ENCODE measurements around the gene PIEZO1. TPM values are rescaled to one million over a fixed set of nuclear protein-coding genes. Genes with fewer than 3 reads are reported as not detected.

PIEZO1 gene
- polyA plus RNA-seq, 3 donors, result 22.6 to 33.4 (median 25.0) TPM

- no peak for DNase-seq (ENCODE audit: low read depth in 3 of 3, low spot score in 2 of 3)
Observed at GRCh38 chr16:88694221-88695087, 90.6 kb downstream of the PIEZO1 start.

- no peak for DNase-seq (ENCODE audit: low read depth in 3 of 3, low spot score in 2 of 3)
Observed at GRCh38 chr16:88693420-88694177, 91.4 kb downstream of the PIEZO1 start.

GRCh38 chr16:88692861-88693260 is 92.2 kb downstream of the PIEZO1 start:
- no peak for DNase-seq (ENCODE audit: low read depth in 3 of 3, low spot score in 2 of 3)

- no peak for DNase-seq (ENCODE audit: low read depth in 3 of 3, low spot score in 2 of 3)
Observed at GRCh38 chr16:88691924-88692560, 93.0 kb downstream of the PIEZO1 start.

GRCh38 chr16:88691129-88691813 is 93.7 kb downstream of the PIEZO1 start:
- no peak for DNase-seq (ENCODE audit: low read depth in 3 of 3, low spot score in 2 of 3)

- DNase-seq (ENCODE audit: low read depth in 3 of 3, low spot score in 2 of 3), result no peak
Observed at GRCh38 chr16:88690341-88691128, 94.5 kb downstream of the PIEZO1 start.

GRCh38 chr16:88688013-88688778 is 96.8 kb downstream of the PIEZO1 start:
- DNase-seq (ENCODE audit: low read depth in 3 of 3, low spot score in 2 of 3), result no peak

GRCh38 chr16:88687676-88688012 is 97.4 kb downstream of the PIEZO1 start:
- no peak for DNase-seq (ENCODE audit: low read depth in 3 of 3, low spot score in 2 of 3)

- DNase-seq (ENCODE audit: low read depth in 3 of 3, low spot score in 2 of 3), result no peak
Observed at GRCh38 chr16:88687254-88687576, 97.8 kb downstream of the PIEZO1 start.

- peak in 1 of 3 donors; percentile 61 for DNase-seq (ENCODE audit: low read depth in 3 of 3, low spot score in 2 of 3)
Observed at GRCh38 chr16:88686439-88687253, 98.4 kb downstream of the PIEZO1 start, which contains the start of gene SNAI3. TSS of gene SNAI3 (minus strand) at chr16:88686507. CDS start at chr16:88686406, 101 bp downstream.

GRCh38 chr16:88686062-88686438 is 99.0 kb downstream of the PIEZO1 start:
- no peak for DNase-seq (ENCODE audit: low read depth in 3 of 3, low spot score in 2 of 3)

- no peak for DNase-seq (ENCODE audit: low read depth in 3 of 3, low spot score in 2 of 3)
Observed at GRCh38 chr16:88685156-88686061, 99.6 kb downstream of the PIEZO1 start.

GRCh38 chr16:88684569-88685155 is 100.4 kb downstream of the PIEZO1 start:
- no peak for DNase-seq (ENCODE audit: low read depth in 3 of 3, low spot score in 2 of 3)

GRCh38 chr16:88681709-88682451 is 103.1 kb downstream of the PIEZO1 start:
- no peak for DNase-seq (ENCODE audit: low read depth in 3 of 3, low spot score in 2 of 3)

- no peak for DNase-seq (ENCODE audit: low read depth in 3 of 3, low spot score in 2 of 3)
Observed at GRCh38 chr16:88681084-88681680, 103.8 kb downstream of the PIEZO1 start.

GRCh38 chr16:88680554-88681083 is 104.4 kb downstream of the PIEZO1 start:
- no peak for DNase-seq (ENCODE audit: low read depth in 3 of 3, low spot score in 2 of 3)

Measured in right renal cortex interstitium (tissue), 3 donors.